SK-N-DZ (cell line): Measurements from ENCODE around the gene SUN1.

Experiments used
- DNase-seq: peaks from one replicate; pipeline ENCODE4 v3.0.0-alpha.2; 2015; ENCODE audit warnings: low spot score

The SUN1 gene

GRCh38 chr7:889391-889790 lies 57.1 kb downstream of the SUN1 start:
- no peak for DNase-seq

GRCh38 chr7:890868-891267 lies 58.6 kb downstream of the SUN1 start:
- no peak for DNase-seq

- DNase-seq = no peak
Observed at GRCh38 chr7:891291-891690, 59.0 kb downstream of the SUN1 start.

- no peak for DNase-seq
Observed at GRCh38 chr7:891805-892204, 59.5 kb downstream of the SUN1 start.

GRCh38 chr7:892648-893593 lies 60.6 kb downstream of the SUN1 start:
- DNase-seq = no peak

GRCh38 chr7:893686-894085 lies 61.4 kb downstream of the SUN1 start:
- no peak for DNase-seq

GRCh38 chr7:894164-894867 lies 62.0 kb downstream of the SUN1 start:
- DNase-seq = no peak

- no peak for DNase-seq
Observed at GRCh38 chr7:894927-895450, 62.7 kb downstream of the SUN1 start.

- DNase-seq = no peak
Observed at GRCh38 chr7:895451-896052, 63.3 kb downstream of the SUN1 start.

GRCh38 chr7:896346-897075 lies 64.2 kb downstream of the SUN1 start:
- DNase-seq = no peak

GRCh38 chr7:897086-897485 lies 64.8 kb downstream of the SUN1 start:
- no peak for DNase-seq

- DNase-seq = no peak
Observed at GRCh38 chr7:897771-898376, 65.6 kb downstream of the SUN1 start.

- DNase-seq = no peak
Observed at GRCh38 chr7:898460-898854, 66.2 kb downstream of the SUN1 start.

GRCh38 chr7:898855-899681 lies 66.8 kb downstream of the SUN1 start:
- DNase-seq = no peak

GRCh38 chr7:899806-900205 lies 67.5 kb downstream of the SUN1 start:
- DNase-seq = no peak

- no peak for DNase-seq
Observed at GRCh38 chr7:900331-901040, 68.2 kb downstream of the SUN1 start.

- no peak for DNase-seq
Observed at GRCh38 chr7:901041-901387, 68.7 kb downstream of the SUN1 start.

GRCh38 chr7:901388-902154 lies 69.3 kb downstream of the SUN1 start:
- peak; percentile 83 for DNase-seq

- DNase-seq = no peak
Observed at GRCh38 chr7:902996-903395, 70.7 kb downstream of the SUN1 start.
